Endothelial cell of umbilical vein (primary cell): Measurements from ENCODE around the gene BORCS6.

ENCODE experiments used
- EZH2 ChIP-seq: IDR thresholded peaks from 2 replicates; pipeline ENCODE4 v1.6.1; 2012; ENCODE audit warnings: borderline replicate concordance, low read depth, mild to moderate bottlenecking, moderate library complexity, low read length, inconsistent platforms; ENCODE audit not compliant: severe bottlenecking
- MYC ChIP-seq: IDR thresholded peaks from one replicate; pipeline ENCODE4 v1.6.1; 2011; ENCODE audit warnings: mild to moderate bottlenecking, low read depth, low read length
- POLR2A ChIP-seq: IDR thresholded peaks from 2 replicates; pipeline ENCODE4 v1.6.1; 2012; ENCODE audit warnings: low read depth, mild to moderate bottlenecking, control low read depth, low read length
- TF ChIP-seq, protein P1 (sequence below), 2 donors: IDR thresholded peaks; 1 replicate in 1 of 2; 2 replicates in 1 of 2; pipeline ENCODE4 v1.5.1; 2011; ENCODE audit warnings: low read length in 2 of 2, mild to moderate bottlenecking in 2 of 2, moderate library complexity in 2 of 2, control low read depth in 1 of 2, inconsistent platforms in 1 of 2, low read depth in 1 of 2; ENCODE audit not compliant: insufficient read depth in 1 of 2; ENCODE audit errors: extremely low read depth in 1 of 2

GRCh38 chr17:8153031-8153451 lies 36.9 kb downstream of the BORCS6 start:
- TF ChIP-seq, protein P1, sequence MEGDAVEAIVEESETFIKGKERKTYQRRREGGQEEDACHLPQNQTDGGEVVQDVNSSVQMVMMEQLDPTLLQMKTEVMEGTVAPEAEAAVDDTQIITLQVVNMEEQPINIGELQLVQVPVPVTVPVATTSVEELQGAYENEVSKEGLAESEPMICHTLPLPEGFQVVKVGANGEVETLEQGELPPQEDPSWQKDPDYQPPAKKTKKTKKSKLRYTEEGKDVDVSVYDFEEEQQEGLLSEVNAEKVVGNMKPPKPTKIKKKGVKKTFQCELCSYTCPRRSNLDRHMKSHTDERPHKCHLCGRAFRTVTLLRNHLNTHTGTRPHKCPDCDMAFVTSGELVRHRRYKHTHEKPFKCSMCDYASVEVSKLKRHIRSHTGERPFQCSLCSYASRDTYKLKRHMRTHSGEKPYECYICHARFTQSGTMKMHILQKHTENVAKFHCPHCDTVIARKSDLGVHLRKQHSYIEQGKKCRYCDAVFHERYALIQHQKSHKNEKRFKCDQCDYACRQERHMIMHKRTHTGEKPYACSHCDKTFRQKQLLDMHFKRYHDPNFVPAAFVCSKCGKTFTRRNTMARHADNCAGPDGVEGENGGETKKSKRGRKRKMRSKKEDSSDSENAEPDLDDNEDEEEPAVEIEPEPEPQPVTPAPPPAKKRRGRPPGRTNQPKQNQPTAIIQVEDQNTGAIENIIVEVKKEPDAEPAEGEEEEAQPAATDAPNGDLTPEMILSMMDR (IDR thresholded peaks at IDR 0.05; ENCODE audit: extremely low read depth in 1 of 2, insufficient read depth in 1 of 2, low read depth in 1 of 2, low read length in 2 of 2) = no peak
- TF ChIP-seq MYC (no peak), POLR2A (no peak), EZH2 (no peak)
